NOMO-1 treated with dmso at 0.1 percent for 144 hours (cell line): ENCODE measurements around the gene C16orf54.
A peak's percentile ranks its signal among the peaks of the same experiment; 100 is the strongest.
"Not testable (repeated sequence)": the region's sequence is repeated elsewhere in the genome, so short reads cannot be mapped to it uniquely, and the experiment has no call there.

ENCODE experiments used
- DNase-seq: peaks from one replicate; lab custom pipeline; 2025; ENCODE audit not compliant: unreplicated experiment; lab: John Stamatoyannopoulos, UW

Gene C16orf54

DNA sequence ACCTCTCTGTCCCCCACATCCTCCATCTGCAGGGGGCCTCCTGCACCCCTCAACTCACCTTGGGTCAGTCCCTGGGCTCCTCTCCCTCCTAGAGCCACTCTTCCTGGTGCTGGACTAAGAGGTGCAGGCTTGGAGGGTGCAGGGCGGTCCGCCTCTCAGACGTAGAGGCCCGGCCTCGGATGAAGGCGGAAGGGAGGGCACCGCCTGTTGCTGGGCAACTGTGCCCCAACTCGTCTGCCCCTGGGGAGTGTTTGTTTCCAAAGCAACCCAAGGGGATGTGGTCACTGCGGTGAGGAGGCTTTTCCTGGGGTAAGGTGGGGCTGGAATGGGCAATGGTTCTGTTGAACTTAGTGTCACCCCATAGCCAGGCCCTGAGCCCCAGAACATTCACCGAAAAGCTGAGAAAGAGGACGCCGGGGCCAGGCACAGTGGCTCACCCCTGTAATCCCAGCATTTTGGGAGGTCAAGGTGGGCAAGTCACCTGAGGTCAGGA lies at the start of gene C16orf54:
TSS of gene C16orf54 (minus strand) at position 138 of the 493 bp plus-strand sequence. CDS start 1,039 bp downstream, outside the sequence.
- DNase-seq = peak; percentile 96

DNA sequence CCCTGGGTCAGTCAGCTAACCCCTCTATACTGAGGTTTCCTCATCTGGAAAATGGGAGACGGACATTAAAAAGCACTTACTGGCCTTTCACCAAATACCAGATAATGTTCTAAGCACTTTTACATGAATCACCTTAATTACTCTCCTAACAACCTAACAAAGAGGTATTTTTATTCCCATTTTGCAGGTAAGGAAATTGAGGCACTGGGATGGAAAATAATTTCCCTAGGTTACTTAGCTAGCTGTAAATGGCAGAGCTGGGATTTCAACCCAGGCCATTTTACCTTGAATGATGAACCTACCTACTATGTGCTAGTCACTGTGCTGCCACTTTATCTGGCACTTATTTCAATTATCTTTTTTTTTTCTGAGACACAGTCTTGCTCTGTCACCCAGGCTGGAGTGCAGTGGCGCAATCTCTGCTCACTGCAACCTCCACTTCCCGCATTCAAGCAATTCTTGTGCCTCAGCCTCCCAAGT lies 48.5 kb upstream of the C16orf54 start:
- no peak for DNase-seq

DNA sequence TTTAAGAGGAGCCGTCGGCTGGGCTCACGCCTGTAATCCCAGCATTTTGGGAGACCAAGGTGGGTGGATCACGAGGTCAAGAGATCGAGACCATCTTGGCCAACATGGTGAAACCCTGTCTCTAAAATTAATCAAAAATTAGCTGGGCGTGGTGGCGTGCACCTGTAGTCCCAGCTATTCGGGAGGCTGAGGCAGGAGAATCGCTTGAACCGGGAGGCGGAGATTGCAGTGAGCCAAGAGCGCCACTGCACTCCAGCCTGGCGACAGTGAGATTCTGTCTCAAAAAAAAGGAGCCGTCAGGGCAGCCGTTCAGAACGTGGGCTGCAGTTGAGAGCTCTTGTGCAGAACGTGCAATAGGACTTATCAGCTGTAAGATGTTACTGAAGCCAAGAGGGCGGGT lies 47.4 kb upstream of the C16orf54 start:
- not testable (repeated sequence) for DNase-seq

DNA sequence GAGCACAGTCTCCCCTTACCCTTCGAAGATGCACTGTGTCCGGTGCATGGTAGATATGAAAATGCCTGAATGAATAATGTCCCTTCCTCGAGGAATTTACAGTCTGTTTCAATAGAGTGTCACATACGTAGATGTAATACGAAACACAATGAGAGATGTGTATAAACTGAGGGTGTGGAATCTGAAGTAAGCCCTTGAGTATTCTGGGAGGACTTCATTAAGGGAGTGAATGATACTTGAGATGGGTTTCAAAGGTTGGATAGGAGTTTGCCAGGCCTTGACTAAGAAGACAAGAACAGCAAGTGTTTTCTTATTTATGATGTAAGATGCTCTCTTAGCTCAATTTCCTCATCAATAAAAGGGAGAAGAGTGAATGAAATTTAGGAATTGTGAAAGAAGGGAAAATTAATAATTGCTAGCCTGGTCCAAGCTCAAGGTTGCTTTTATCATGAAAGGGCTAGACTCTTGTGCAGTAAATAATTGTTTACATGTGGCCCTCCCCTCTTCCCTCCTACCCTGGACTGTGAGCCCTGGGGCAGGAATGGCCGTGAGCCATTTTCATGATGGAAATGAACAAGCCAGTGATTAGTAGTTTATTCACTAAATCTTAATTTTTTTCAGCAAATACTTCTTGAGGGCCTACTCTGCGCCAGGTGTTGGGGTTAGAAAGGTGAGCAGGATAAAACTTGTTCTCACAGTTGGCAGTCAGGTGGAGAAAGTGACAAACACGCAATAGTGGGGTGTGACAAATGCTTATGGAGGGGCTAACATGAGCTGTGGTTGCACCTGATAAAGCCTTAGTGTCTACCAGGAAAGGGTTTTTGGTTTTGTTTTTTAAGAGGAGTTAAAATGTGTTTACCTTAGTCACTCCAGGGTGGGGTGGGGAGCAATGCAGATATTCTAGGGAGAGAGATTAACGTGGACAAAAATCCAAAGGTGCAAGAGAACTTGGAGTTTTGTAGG lies 46.3 kb upstream of the C16orf54 start:
- DNase-seq = no peak

DNA sequence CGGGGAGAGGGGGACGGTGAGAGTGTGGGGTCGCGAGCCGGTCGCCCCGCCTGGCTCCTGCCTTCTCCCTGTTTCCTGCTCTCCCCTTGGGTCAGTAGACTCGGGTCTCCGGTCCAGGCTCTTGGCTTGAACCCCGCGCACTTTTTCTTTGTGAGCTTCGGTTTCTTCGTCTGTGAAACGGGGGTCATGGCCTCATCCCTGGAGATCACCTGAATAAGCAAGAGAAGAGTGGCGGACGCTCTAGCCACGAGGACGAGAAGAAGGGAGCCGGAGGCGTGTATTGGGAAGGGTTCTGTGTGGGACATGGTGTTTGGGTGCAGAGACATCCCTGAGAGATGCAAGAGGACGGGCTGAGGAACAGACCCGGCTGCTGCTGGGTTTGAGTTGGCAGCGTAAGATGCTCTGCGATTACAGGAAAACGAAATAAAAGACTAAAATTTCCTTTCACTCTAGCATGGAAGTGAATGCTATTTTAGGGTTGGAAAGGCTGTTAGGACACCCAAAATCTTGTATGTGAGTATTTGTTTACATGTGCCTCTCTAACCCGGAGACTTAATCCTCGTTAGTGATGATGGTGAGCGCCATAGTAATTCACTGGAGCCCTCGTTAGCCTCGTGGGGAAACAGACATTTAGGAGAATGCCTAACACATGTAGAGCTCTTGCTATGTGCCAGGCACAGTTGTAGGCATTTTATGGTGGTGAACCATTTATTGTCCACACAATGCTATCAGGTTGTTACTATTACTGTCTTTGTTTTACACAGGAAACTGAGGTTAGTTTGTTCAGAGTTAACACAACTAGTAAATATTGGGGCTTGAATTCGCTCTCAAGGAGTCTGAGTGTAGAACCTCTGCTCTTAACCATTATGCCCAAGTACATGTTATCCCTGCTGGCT lies 45.4 kb upstream of the C16orf54 start:
- no peak for DNase-seq

DNA sequence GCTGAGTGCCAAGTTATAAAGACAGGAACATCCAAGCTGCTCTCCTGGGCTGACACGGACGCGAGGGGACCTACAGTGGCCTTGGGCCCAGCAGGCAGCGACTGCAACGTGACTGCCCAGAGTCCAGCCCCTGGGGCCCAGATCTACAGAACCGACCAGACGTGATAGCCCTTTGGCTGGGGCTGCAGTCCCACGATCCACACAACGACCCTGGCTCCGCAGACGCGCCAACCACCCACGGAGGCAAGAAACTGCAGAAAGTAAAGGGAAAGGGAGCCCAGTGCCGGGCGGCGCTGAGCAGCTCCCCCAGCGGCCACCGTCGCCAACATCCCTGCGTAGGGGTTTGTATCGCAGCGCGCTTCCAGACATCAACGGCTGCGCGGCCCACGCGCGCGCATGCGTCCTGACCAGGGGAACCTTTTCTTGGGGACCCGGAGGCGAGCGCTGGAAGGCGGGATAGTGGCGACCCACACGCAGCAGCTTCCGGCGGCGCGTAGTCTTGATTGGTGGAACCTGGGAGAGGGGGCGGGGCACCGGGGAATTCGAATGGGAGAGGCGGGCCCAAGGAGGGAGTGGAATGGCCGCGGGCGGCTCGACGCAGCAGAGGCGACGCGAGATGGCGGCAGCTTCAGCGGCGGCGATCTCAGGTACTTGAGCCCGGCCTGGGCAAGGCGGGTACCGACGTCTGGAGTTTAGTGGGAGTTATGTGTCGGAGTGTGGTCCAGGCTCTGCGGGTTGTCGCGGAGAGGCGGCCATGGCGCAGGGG lies 44.6 kb upstream of the C16orf54 start, which contains the start of gene KIF22:
TSS of gene KIF22 (plus strand) at position 569 of the 766 bp plus-strand sequence. CDS start at position 578, 9 bp downstream.
- DNase-seq = peak; percentile 96

- no peak for DNase-seq
Measured at GRCh38 chr16:29789775-29790182, 44.0 kb upstream of the C16orf54 start.

DNA sequence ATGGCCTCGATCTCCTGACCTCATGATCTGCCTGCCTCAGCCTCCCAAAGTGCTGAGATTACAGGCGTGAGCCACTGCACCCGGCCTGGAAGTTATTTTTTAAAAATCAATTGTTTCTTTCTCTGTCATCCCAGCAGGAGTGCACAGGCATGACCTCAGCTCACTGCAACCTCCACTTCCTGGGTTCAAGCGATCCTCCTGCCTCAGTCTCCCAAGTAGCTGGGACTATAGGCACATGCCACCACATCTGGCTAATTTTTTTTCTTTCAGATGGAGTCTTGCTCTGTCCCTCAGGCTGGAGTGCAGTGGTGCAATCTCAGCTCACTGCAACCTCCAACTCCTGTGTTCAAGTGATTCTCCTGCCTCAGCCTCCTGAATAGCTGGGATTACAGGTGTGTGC lies 41.4 kb upstream of the C16orf54 start:
- not testable (repeated sequence) for DNase-seq

GRCh38 chr16:29784901-29785500 lies 39.2 kb upstream of the C16orf54 start:
- DNase-seq = no peak

- no peak for DNase-seq
Measured at GRCh38 chr16:29784157-29784556, 38.4 kb upstream of the C16orf54 start.

GRCh38 chr16:29783094-29783953 lies 37.5 kb upstream of the C16orf54 start:
- DNase-seq = not testable (repeated sequence)

DNA sequence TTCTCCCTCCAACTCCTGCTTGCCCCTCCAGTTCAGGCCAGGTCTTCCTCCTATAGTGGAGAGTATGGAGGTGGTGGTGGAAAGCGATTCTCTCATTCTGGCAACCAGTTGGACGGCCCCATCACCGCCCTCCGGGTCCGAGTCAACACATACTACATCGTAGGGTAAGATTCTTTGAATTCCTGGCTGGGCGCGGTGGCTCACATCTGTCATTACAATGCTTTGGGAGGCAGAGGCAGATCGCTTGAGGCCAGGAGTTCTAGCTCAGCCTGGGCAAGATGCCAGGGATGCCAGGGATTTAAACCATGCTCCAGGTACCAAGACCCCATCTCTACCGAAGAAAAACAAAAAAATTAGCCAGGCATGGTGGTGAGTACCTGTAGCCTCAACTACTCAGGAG lies 33.7 kb upstream of the C16orf54 start:
- no peak for DNase-seq

DNA sequence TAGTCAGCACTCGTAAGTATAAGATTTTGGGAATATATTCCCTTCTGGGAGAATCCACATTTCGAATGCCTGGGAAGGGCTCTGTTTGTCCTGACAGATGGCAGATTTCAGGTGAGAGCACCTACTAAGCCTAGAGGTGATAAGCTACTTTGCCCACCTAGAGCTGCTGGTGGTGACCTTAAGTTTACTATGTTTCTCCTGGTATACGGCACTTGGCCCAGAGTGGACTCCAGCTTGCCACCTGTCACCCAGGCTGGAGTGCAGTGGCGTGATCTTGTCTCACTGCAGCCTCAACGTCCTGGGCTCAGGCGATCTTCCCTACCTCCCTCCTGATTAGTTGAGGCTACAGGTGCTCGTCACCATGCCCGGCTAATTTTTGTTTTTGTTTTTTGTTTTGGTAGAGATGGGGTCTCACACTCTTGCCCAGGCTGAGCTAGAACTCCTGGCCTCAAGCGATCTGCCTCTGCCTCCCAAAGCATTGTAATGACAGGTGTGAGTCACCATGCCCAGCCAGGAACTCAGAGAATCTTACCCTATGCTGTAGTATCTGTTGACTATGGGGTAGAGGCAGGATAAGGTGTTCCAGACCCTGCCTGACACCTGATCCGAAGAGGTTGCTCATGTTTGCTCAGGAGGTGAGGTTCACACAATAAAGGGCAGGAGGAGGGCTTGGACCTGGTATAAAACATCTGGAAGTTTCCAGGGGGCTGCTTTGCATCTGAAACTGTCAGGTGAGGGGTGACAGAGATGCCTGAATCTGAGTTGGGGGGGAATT lies 32.0 kb upstream of the C16orf54 start, which contains the start of gene ZG16:
TSS of gene ZG16 (plus strand) at position 681 of the 775 bp plus-strand sequence. CDS start 1,011 bp downstream, outside the sequence.
- DNase-seq = no peak

DNA sequence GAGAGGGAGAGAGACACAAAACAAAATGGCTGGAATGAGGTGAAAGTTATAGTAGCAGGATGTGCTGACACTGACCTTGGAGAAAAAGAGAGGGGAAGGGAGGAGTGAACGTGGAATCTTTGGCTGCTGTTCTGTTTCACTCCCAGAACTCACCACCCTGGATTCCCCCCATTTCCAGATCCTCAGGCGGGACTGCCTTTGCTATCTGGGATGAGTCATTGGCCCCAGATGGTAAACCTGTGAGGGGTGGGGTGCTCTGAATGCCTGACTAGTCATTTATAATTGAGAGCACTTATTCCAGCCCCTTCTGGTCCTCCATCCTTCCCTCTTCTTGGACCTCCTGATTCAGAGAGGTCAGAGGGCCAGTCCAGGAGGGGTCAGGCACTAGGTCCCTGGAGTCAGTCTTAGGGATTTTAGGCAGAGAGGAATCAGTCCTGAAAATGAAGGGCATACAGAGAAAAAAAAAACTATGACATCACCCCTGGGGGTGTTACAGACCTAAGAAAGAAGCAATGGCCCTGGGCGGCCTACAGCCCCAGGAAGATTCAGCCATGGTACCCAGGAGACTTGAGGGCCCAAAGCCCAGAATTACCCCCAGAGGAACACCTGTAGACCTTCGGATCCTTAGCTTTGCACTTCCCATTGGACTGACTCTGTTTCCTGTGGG lies 30.1 kb upstream of the C16orf54 start:
- DNase-seq = no peak

- DNase-seq = no peak
Measured at GRCh38 chr16:29774730-29775129, 28.9 kb upstream of the C16orf54 start.

DNA sequence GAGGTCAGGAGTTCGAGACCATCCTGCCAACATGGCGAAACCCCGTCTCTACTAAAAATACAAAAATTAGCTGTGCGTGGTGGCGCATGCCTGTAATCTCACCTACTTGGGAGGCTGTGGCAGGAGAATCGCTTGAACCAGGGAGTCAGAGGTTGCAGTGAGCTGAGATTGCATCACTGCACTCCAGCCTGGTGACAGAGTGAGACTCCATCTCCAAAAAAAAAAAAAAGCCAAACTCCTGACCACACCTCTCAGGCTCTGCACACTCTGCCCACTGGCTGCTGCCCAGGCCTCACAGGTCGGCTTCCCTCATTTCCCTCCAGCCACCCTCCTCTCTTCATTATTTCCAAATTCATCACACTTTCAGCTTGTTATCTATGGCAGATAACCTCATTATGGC lies 26.5 kb upstream of the C16orf54 start:
- DNase-seq = not testable (repeated sequence)

DNA sequence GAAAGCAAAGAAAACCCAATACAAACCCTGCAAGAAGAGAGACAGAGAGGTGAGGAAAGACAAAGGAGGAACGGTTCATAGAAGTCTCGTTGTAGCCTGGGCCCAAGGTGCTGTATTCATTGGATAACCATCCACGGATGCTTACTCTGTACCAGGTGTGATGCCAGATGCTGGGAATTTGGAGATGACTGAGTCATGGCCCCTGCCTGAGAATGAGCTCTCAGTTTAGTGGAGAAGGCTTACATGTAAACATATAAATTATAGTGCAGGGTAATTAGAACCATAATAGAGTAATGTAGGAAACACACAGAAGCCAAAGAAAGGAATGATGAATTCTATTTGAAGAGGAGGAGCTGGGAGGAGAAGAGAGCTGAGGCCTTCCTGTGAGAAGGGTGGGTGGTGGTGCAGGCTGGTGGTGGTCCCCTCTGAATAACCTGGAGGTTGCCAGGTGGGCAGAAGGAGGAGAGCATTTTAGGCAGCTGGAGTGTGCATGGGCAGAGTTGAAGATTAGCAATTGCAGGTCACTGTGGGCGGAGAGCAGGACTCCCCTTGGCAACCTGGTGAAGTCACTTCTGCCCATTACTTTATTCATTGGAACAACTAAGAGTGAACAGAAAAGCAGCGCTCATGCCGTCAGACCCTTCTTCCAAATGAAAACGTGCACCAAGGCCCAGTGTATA lies 24.6 kb upstream of the C16orf54 start:
- DNase-seq = no peak
